GM12878 (cell line): Measurements from ENCODE around the gene PLCB4.

ENCODE experiments used
- ATF3 ChIP-seq: IDR thresholded peaks from 2 replicates; pipeline ENCODE4 v1.6.1; 2011; ENCODE audit warnings: low read depth, mild to moderate bottlenecking, low read length, moderate library complexity, borderline replicate concordance; ENCODE audit errors: extremely low read depth
- BACH1 ChIP-seq: fragments of 450-650 bp; IDR thresholded peaks from 2 replicates; pipeline ENCODE4 v1.6.1; 2017; ENCODE audit warnings: mild to moderate bottlenecking, borderline replicate concordance
- CTCF ChIP-seq, 3 experiments: IDR thresholded peaks in 2 of 3; conservative IDR thresholded peaks in 1 of 3; 2 replicates each; pipeline ENCODE4 v1.5.1; 2011; ENCODE audit warnings: low read depth in 3 of 3, low read length in 3 of 3, mild to moderate bottlenecking in 3 of 3, control low read depth in 2 of 3, moderate library complexity in 2 of 3, inconsistent platforms in 1 of 3, mixed read lengths in 1 of 3; ENCODE audit not compliant: control insufficient read depth in 2 of 3, insufficient read depth in 1 of 3; ENCODE audit errors: extremely low read depth in 1 of 3
- HDAC2 ChIP-seq: fragments of 200-600 bp; sonication (generic); IDR thresholded peaks from 2 replicates; pipeline ENCODE4 v1.6.1; 2017
- NFYB ChIP-seq: IDR thresholded peaks from 2 replicates; pipeline ENCODE4 v1.6.1; 2011; ENCODE audit warnings: low read depth, mild to moderate bottlenecking, low read length, improper control_type of control experiment, moderate library complexity; ENCODE audit not compliant: insufficient read depth
- PKNOX1 ChIP-seq: fragments of 450-650 bp; IDR thresholded peaks from 2 replicates; pipeline ENCODE4 v1.6.1; 2016; ENCODE audit warnings: mild to moderate bottlenecking
- POLR2A ChIP-seq: IDR thresholded peaks from 2 replicates; pipeline ENCODE4 v1.6.1; 2011; ENCODE audit warnings: low read depth, mild to moderate bottlenecking, low read length
- RBBP5 ChIP-seq: fragments of 200-600 bp; sonication (generic); conservative IDR thresholded peaks from 2 replicates; pipeline ENCODE4 v1.6.1; 2016
- TAF1 ChIP-seq: IDR thresholded peaks from 2 replicates; pipeline ENCODE4 v1.6.1; 2011; ENCODE audit warnings: mild to moderate bottlenecking, low read depth, low read length, borderline replicate concordance
- WRNIP1 ChIP-seq: IDR thresholded peaks from 2 replicates; pipeline ENCODE4 v1.6.1; 2011; ENCODE audit warnings: low read depth, low read length, improper control_type of control experiment, borderline replicate concordance
- YY1 ChIP-seq: IDR thresholded peaks from 2 replicates; pipeline ENCODE4 v1.6.1; 2011; ENCODE audit warnings: low read depth, mild to moderate bottlenecking, low read length

GRCh38 chr20:9348316-9348715 is 279.4 kb downstream of the PLCB4 start:
- no peak for TF ChIP-seq RBBP5
- TF ChIP-seq PKNOX1, result no peak
- TF ChIP-seq NFYB, result no peak
- TF ChIP-seq POLR2A, result no peak
- no peak for TF ChIP-seq HDAC2
- no peak for TF ChIP-seq ATF3
- TF ChIP-seq BACH1, result no peak
- no peak for TF ChIP-seq CTCF (IDR thresholded peaks at IDR 0.05 in 2 of 3, conservative IDR thresholded peaks at IDR 0.05 in 1 of 3; ENCODE audit: control insufficient read depth in 2 of 3, extremely low read depth in 1 of 3, insufficient read depth in 1 of 3, low read depth in 3 of 3, low read length in 3 of 3)
- no peak for TF ChIP-seq WRNIP1
- no peak for TF ChIP-seq YY1
- no peak for TF ChIP-seq TAF1
